GM12878 (cell line): ENCODE data around the gene ARHGAP40. TPM values are rescaled to one million over a fixed set of nuclear protein-coding genes. Genes with fewer than 3 reads are reported as not detected.

Experiments
- ATAC-seq: fragments of 200-7000 bp; cut with Tn5 transposase; 3 replicates; pipeline ENCODE4 v1.9.1; 2020; ENCODE audit warnings: mild to moderate bottlenecking, moderate library complexity
- BruUV-seq: library from RNA; stranded (reverse); fragments of 400-500 nt; replicated peaks from 2 replicates; lab custom pipeline; 2021; lab: Mats Ljungman, UMichigan
- CTCF ChIA-PET: fragments of 300-600 bp; sonication (Branson Sonifier 250); formaldehyde crosslinking; extraction: SDS; loops from one replicate; lab custom pipeline; 2021; ENCODE audit warnings: inconsistent platforms; lab: Yijun Ruan, JAX
- POLR2A ChIA-PET: fragments of 350-600 bp; formaldehyde crosslinking; extraction: SDS; loops from one replicate; lab custom pipeline; 2021; ENCODE audit warnings: inconsistent platforms; lab: Charles Lee
- RAD21 ChIA-PET: fragments of 300-600 bp; sonication (Branson Sonifier 250); formaldehyde crosslinking; loops from one replicate; lab custom pipeline; 2023; ENCODE audit warnings: antibody characterized with exemption; ENCODE audit not compliant: unreplicated experiment; lab: Charles Lee
- SMC1A ChIA-PET: fragments of 300-600 bp; sonication (Branson Sonifier 250); formaldehyde crosslinking; loops from one replicate; lab custom pipeline; 2023; ENCODE audit not compliant: unreplicated experiment, uncharacterized antibody; lab: Charles Lee
- DNase-seq: peaks from one replicate; pipeline ENCODE4 v3.0.0-alpha.2; 2011; ENCODE audit warnings: low read depth, low spot score
- FAIRE-seq: peaks from 3 replicates; lab custom pipeline; 2011; peaks lifted over from hg19 to GRCh38; lab: Jason Lieb, UNC
- H2AFZ ChIP-seq: 2 replicates; pipeline ENCODE4 v1.6.0; 2011; ENCODE audit warnings: low read depth, low read length, control low read depth; ENCODE audit not compliant: control insufficient read depth
- H3K27ac ChIP-seq: 2 replicates; pipeline ENCODE4 v1.5.1; 2011; ENCODE audit warnings: control low read depth; ENCODE audit not compliant: control insufficient read depth, insufficient read depth
- H3K27me3 ChIP-seq, 2 experiments: replicated peaks in 1 of 2; 2 replicates each; pipeline versions ENCODE4 v1.6.0 to v1.6.1; 2011; ENCODE audit warnings: low read length in 1 of 2; ENCODE audit not compliant: control insufficient read depth in 2 of 2, insufficient read depth in 2 of 2
- H3K36me3 ChIP-seq, 2 experiments: 2 replicates each; pipeline ENCODE4 v1.5.1; 2011; ENCODE audit warnings: low read length in 1 of 2; ENCODE audit not compliant: control insufficient read depth in 2 of 2, insufficient read depth in 2 of 2
- H3K4me1 ChIP-seq: 2 replicates; pipeline ENCODE4 v1.6.1; 2011; ENCODE audit warnings: mild to moderate bottlenecking, low read length, moderate library complexity, mixed read lengths; ENCODE audit not compliant: control insufficient read depth, insufficient read depth
- H3K4me2 ChIP-seq: 2 replicates; pipeline ENCODE4 v1.6.0; 2011; ENCODE audit warnings: control low read depth; ENCODE audit not compliant: control insufficient read depth, insufficient read depth
- H3K4me3 ChIP-seq: fragments of 200-600 bp; sonication (generic); 2 replicates; pipeline ENCODE4 v1.5.1; 2016
- H3K79me2 ChIP-seq: 2 replicates; pipeline ENCODE4 v1.6.0; 2011; ENCODE audit warnings: low read length; ENCODE audit not compliant: control insufficient read depth, insufficient read depth
- H3K9ac ChIP-seq: 2 replicates; pipeline ENCODE4 v1.8.0; 2011; ENCODE audit warnings: low read length, control low read depth, mixed read lengths; ENCODE audit not compliant: control insufficient read depth, insufficient read depth
- H3K9me3 ChIP-seq: replicated peaks from 3 replicates; pipeline ENCODE4 v1.5.1; 2011; ENCODE audit warnings: mild to moderate bottlenecking, low read length; ENCODE audit not compliant: control insufficient read depth, insufficient read depth
- H4K20me1 ChIP-seq: 2 replicates; pipeline ENCODE4 v1.6.0; 2011; ENCODE audit not compliant: control insufficient read depth, insufficient read depth
- BACH1 ChIP-seq: fragments of 450-650 bp; IDR thresholded peaks from 2 replicates; pipeline ENCODE4 v1.6.1; 2017; ENCODE audit warnings: mild to moderate bottlenecking, borderline replicate concordance
- CREB1 ChIP-seq: IDR thresholded peaks from 2 replicates; pipeline ENCODE4 v1.6.1; 2012; ENCODE audit warnings: low read depth, mild to moderate bottlenecking, inconsistent platforms
- CUX1 ChIP-seq: IDR thresholded peaks from 2 replicates; pipeline ENCODE4 v1.6.1; 2012; ENCODE audit warnings: improper control_type of control experiment, low read depth, low read length; ENCODE audit not compliant: insufficient replicate concordance
- E4F1 ChIP-seq: fragments of 450-650 bp; IDR thresholded peaks from 2 replicates; pipeline ENCODE4 v1.6.1; 2018; ENCODE audit warnings: borderline replicate concordance, mild to moderate bottlenecking; ENCODE audit not compliant: partially characterized antibody
- HDAC2 ChIP-seq: fragments of 200-600 bp; sonication (generic); IDR thresholded peaks from 2 replicates; pipeline ENCODE4 v1.6.1; 2017
- KDM1A ChIP-seq: fragments of 200-600 bp; sonication (generic); IDR thresholded peaks from 2 replicates; pipeline ENCODE4 v1.6.1; 2016; ENCODE audit warnings: borderline replicate concordance
- MEF2B ChIP-seq: fragments of 450-650 bp; IDR thresholded peaks from 2 replicates; pipeline ENCODE4 v1.6.1; 2018; ENCODE audit warnings: mild to moderate bottlenecking, moderate library complexity; ENCODE audit not compliant: partially characterized antibody, poor library complexity, severe bottlenecking
- MTA2 ChIP-seq: fragments of 450-650 bp; IDR thresholded peaks from 2 replicates; pipeline ENCODE4 v1.6.1; 2016; ENCODE audit warnings: low read depth, mild to moderate bottlenecking, moderate library complexity
- NFXL1 ChIP-seq: fragments of 450-650 bp; IDR thresholded peaks from 2 replicates; pipeline ENCODE4 v1.6.1; 2017; ENCODE audit warnings: antibody characterized with exemption, mild to moderate bottlenecking, borderline replicate concordance
- NFYA ChIP-seq: IDR thresholded peaks from 2 replicates; pipeline ENCODE4 v1.6.1; 2011; ENCODE audit warnings: low read depth, mild to moderate bottlenecking, low read length, improper control_type of control experiment, borderline replicate concordance
- TAF1 ChIP-seq: IDR thresholded peaks from 2 replicates; pipeline ENCODE4 v1.6.1; 2011; ENCODE audit warnings: mild to moderate bottlenecking, low read depth, low read length, borderline replicate concordance
- whole genome bisulfite sequencing: methylation state at CpG from one replicate; pipeline ENCODE4 v1.1.6; 2016; ENCODE audit warnings: low lambda C conversion rate; ENCODE audit not compliant: insufficient replicate concordance, insufficient coverage; ENCODE audit errors: missing lambda C conversion rate; 5-methylcytosine and 5-hydroxymethylcytosine counted together
- in situ Hi-C: fragments of 300-500 bp; cut with MboI; formaldehyde crosslinking; loops from 9 replicates; pipeline ENCODE4 v1.14.3; 2018; ENCODE audit warnings: mixed read lengths
- intact Hi-C: fragments of 100-400 bp; cut with micrococcal nuclease; formaldehyde crosslinking; loops from one replicate; pipeline ENCODE4 v1.14.2; 2022; ENCODE audit not compliant: unreplicated experiment
- polyA plus RNA-seq, 11 experiments: library from polyadenylated mRNA; depleted of rRNA in 4 of 11; unstranded in 6 of 11; stranded (reverse) in 5 of 11; fragments of >200 nt; fragmentation: Nextera tagmentation in 4 of 11; fragmentation: Illumina TruSeq in 1 of 11; extraction: Ambion mirVana in 4 of 11; extraction: Trizol in 1 of 11; gene quantifications; 1 replicate in 1 of 11; 2 replicates in 10 of 11; pipeline versions ENCODE4 v1.2.1 to v1.2.3, GENCODE V29; 2011 to 2016; ENCODE audit warnings: inconsistent platforms in 2 of 11, missing spikeins in 2 of 11, low read depth in 1 of 11
- total RNA-seq, 4 experiments: library from RNA; depleted of rRNA in 3 of 4; stranded (reverse); fragments of >200 nt in 3 of 4; fragmentation: Illumina TruSeq in 1 of 4; extraction: Trizol in 1 of 4; gene quantifications; 2 replicates each; pipeline versions ENCODE4 v1.2.1 to v1.2.3, GENCODE V29; 2013 to 2021
- TF ChIP-seq, protein P1 (sequence below): IDR thresholded peaks from 2 replicates; pipeline ENCODE4 v1.6.1; 2012; ENCODE audit warnings: low read depth, low read length, improper control_type of control experiment
- TF ChIP-seq, protein P2 (sequence below): IDR thresholded peaks from 2 replicates; pipeline ENCODE4 v1.6.1; 2012; ENCODE audit warnings: low read depth, low read length, improper control_type of control experiment
- TF ChIP-seq, protein P3 (sequence below): IDR thresholded peaks from 2 replicates; pipeline ENCODE4 v1.6.1; 2011; ENCODE audit warnings: low read depth, low read length, improper control_type of control experiment, borderline replicate concordance

Gene ARHGAP40
- total and polyA plus RNA-seq, 10 of the 15 experiments (the other 5 are each of a cell fraction or from before 2014, with no cell fraction given) = 0.06 to 0.07 TPM; not detected in 8

- FAIRE-seq = no peak
- SMC1A ChIA-PET = no interaction called here
Measured at GRCh38 chr20:38586181-38586525, 15.5 kb upstream of the ARHGAP40 start.

More at GRCh38 chr20:38586181-38586525, 15.5 kb upstream of the ARHGAP40 start:
- in situ Hi-C loops = no loop called here
- Histone ChIP-seq H4K20me1 (no peaks in the 10 kb centered on the region), H3K4me3 (no peak overlapping the region), H3K27ac (no peak overlapping the region), H3K79me2 (no peaks in the 10 kb centered on the region), H3K36me3 (no peaks in the 10 kb centered on the region), H3K27me3 (peaks cover 0 to 2% of the 10 kb centered on the region in 2 experiments; a peak in 2 of 4 replicates), H3K9me3 (no peaks in the 10 kb centered on the region), H2AFZ (no peak overlapping the region), H3K4me1 (no peaks in the 10 kb centered on the region), H3K4me2 (no peak overlapping the region)
- no TSS peak for BruUV-seq
- WGBS = 37% methylated on average over 3 of the region's 3 CpGs
- ATAC-seq (no peak), DNase-seq (no peak)
- TF ChIP-seq MEF2B (no peak), CREB1 (no peak), NFYA (no peak), NFXL1 (no peak), KDM1A (no peak), HDAC2 (no peak), MTA2 (no peak), CUX1 (no peak), E4F1 (no peak), BACH1 (no peak), TAF1 (no peak)
- TF ChIP-seq, protein P1, sequence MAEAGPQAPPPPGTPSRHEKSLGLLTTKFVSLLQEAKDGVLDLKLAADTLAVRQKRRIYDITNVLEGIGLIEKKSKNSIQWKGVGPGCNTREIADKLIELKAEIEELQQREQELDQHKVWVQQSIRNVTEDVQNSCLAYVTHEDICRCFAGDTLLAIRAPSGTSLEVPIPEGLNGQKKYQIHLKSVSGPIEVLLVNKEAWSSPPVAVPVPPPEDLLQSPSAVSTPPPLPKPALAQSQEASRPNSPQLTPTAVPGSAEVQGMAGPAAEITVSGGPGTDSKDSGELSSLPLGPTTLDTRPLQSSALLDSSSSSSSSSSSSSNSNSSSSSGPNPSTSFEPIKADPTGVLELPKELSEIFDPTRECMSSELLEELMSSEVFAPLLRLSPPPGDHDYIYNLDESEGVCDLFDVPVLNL = no peak
- TF ChIP-seq, protein P2, sequence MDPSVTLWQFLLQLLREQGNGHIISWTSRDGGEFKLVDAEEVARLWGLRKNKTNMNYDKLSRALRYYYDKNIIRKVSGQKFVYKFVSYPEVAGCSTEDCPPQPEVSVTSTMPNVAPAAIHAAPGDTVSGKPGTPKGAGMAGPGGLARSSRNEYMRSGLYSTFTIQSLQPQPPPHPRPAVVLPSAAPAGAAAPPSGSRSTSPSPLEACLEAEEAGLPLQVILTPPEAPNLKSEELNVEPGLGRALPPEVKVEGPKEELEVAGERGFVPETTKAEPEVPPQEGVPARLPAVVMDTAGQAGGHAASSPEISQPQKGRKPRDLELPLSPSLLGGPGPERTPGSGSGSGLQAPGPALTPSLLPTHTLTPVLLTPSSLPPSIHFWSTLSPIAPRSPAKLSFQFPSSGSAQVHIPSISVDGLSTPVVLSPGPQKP = no peak
- TF ChIP-seq, protein P3, sequence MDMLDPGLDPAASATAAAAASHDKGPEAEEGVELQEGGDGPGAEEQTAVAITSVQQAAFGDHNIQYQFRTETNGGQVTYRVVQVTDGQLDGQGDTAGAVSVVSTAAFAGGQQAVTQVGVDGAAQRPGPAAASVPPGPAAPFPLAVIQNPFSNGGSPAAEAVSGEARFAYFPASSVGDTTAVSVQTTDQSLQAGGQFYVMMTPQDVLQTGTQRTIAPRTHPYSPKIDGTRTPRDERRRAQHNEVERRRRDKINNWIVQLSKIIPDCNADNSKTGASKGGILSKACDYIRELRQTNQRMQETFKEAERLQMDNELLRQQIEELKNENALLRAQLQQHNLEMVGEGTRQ = no peak
- TF ChIP-seq, all 136 proteins: peak for 0
- POLR2A ChIA-PET = no interaction called here
- RAD21 ChIA-PET = no interaction called here
- H3K9ac ChIP-seq = no peak overlapping the region
- intact Hi-C loops = no loop called here
- CTCF ChIA-PET = no interaction called here
